Activated CD4-positive, alpha-beta T cell treated with anti-CD3 and anti-CD28 coated beads for 4 hours (primary cell): ENCODE measurements around the gene TMEM87B.
"Not testable (repeated sequence)": the region's sequence is repeated elsewhere in the genome, so short reads cannot be mapped to it uniquely, and the experiment has no call there.

Experiments
- DNase-seq, 2 donors: peaks; one replicate each; pipeline ENCODE4 v3.0.0-alpha.2; 2020

The TMEM87B gene

DNA sequence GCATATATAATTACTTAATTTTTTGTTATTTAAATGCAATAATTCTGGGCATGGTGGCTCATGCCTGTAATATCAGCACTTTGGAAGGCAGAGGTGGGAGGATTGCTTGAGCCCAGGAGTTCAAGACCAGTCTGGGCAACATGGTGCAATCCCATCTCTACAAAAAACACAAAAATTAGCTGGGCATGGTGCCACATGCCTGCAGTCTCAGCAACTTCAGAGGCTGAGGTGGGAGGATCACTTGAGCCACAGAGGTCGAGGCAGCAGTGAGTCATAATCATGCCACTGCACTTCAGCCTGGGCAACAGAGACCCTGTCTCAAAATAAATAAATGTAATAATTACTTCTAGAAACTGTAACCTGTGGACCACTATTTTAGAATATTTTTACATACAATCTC is 21.5 kb upstream of the TMEM87B start:
- no peak for DNase-seq

DNA sequence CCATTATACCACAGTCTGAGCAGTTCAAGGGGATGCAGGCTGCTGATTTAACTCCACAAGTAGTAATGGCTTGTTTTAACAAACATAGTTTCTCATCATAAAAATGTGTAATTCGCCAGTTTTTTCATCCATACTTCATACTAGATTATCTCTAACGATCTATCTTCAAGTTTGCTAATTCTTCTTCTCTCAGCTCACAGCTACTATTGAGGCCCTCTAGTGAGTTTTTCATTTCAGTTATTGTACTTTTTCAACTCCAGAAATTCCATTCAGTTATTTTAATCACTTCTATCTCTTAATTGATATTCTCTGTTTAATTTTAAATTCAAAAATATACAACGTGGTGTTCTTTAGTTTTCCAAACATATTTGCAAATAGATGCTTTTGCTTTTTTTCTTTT is 20.1 kb upstream of the TMEM87B start:
- DNase-seq: no peak

GRCh38 chr2:112035786-112036185 is 19.3 kb upstream of the TMEM87B start:
- no peak for DNase-seq

DNA sequence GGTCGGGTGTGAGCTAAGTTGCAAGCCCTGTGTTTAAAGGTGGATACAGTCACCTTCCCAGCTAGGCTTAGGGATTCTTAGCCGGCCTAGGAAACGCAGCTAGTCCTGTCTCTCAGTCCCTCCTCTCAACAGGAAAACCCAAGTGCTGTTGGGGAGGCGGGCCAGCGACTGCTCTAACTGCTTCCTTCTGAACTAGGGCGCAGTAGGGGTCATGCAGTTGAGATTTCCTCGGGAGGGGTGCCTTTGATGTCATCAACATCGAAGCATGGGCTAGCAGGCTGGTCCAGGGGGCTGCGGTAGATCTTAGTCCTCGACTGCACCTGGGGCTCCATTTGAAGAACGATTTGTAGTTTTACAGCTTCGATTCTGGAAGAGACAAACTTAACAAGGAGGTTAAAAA is 15.5 kb upstream of the TMEM87B start:
- not testable (repeated sequence) for DNase-seq

DNA sequence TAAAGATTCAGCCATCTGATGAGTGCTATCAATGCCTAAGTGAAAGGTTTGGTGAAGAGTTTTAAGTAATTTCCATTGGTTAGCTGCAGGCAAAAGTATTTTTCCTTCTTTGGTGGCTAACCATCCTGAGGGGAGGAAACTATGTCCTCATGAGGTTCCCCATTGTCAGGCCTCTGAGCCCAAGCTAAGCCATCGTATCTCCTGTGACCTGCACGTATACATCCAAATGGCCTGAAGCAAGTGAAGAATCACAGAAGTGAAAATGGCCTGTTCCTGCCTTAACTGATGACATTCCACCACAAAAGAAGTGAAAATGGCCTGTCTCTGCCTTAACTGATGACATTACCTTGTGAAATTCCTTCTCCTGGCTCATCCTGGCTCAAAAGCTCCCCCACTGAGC is 15.0 kb upstream of the TMEM87B start:
- not testable (repeated sequence) for DNase-seq

- not testable (repeated sequence) for DNase-seq
These were observed 13.6 kb upstream of the TMEM87B start for GRCh38 chr2:112041460-112041859.

GRCh38 chr2:112045446-112046014 is 9.5 kb upstream of the TMEM87B start:
- no peak for DNase-seq

DNA sequence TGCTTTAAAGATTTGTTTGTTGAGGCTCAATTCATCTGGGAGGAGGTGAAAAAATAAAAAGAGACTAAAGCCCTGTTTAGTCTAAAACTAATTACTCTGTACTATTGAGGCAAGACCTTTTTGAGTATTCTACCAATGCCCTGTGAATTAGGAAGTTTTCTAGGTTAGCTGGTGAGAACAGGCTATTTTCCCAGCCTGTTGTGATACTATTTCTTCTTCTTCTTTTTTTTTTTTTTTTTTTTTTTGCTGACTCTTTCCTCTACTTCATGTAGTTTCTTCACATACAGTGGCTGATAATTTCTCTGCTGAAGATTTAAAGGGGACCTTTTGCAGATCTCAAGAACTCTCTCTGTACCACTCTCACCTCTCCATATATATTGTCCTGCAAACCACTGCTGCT is 8.8 kb upstream of the TMEM87B start:
- DNase-seq: no peak

GRCh38 chr2:112047537-112048235 is 7.4 kb upstream of the TMEM87B start:
- DNase-seq: no peak

GRCh38 chr2:112048236-112048592 is 6.9 kb upstream of the TMEM87B start:
- no peak for DNase-seq

DNA sequence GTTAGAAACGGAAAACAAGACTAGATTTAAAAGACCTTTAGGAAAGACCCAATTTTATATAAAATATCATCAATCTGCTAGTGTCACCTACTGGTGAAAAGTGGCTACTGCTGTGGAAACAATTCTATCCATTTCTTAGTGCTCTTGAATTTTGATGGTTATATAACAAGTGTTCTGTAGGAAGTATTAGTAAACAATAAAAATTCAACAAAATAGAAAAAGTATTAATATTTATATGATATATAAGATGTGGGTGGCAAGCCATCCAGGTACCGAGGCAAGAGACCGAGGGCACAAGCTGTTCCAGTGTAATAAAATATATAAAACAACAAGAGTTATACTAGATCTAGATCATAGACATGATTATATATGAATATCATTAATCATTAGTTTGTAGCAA is 6.2 kb upstream of the TMEM87B start:
- DNase-seq: peak in 1 of 2 donors; percentile 46

DNA sequence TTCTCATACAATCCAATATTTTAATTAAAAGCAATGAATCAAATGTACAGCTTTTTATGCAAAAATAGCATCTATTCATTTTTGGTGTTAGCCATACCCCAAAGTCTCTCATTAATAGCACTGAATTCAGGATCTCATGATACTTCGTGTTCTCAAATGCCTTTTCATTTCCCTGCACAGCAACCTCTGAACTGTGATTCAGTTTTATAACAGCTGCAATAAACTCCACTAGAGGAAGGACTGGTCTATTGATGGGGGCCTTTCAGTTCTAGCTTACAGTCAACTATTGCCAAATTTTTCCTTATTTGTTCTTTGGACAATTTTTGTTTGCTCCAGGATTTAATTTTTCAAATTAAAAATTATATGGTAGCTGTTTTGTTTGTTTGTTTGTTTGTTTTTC is 4.8 kb upstream of the TMEM87B start:
- DNase-seq: no peak

DNA sequence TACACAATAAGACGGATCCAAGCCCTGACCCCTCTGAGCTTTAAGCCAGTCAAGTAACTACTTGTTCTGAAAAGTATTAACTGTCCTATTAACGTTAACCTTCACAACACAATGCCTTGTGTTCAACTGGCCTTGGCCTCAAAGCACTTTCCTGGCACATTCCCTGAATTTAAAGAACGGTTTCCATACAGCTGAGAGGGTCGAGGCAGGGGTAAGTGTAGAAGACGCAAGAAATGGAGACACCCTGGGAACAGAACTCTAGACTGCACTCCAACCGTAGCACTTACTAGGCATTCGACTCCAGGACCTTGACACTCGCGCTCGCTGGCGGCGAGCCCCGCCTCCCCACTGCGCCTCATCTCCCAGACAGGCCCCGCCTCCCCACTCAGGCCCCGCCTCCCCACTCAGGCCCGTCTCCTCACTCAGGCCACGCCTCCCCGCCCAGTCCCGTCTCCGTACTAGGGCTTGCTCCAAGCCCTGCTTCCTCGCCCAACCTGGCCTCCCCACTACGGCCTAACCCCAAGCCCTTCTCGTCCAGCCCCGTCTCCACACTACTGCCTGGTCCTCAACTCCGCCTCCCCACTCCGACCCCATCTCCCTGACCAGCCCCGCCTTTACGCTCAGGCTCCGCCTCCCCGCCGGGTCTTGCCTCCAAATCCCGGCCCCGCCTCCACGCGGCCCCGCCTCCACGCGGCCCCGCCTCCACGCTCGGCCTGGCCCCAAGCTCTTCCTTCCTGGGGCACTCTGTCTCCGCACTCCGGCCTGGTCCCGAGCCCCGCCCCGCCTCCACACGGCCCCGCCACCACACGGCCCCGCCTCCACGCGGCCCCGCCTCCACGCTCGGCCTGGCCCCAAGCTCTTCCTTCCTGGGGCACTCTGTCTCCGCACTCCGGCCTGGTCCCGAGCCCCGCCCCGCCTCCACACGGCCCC is 887 bp upstream of the TMEM87B start:
- DNase-seq: peak; percentile 98

- DNase-seq: peak; percentile 20 to 22
These were observed 909 bp downstream of the TMEM87B start for GRCh38 chr2:112055730-112056625.

DNA sequence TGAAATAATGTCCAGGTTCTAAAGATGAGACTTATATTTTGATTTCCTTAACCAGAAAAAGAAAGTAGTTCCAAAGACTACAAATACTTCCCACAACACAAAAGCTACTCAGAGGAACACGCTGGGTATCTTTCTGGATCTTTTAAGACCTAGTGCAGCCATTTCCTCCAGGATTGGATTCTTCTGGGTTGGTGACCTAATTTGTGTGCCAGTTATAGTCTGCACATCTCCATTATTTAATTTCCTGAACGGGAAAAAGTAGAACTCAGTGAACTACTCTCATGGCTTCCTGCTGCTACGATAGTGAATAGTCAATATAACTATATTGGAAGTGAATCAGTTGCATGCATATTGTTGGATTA is 1.5 kb downstream of the TMEM87B start:
- DNase-seq: no peak

- no peak for DNase-seq
These were observed 4.6 kb downstream of the TMEM87B start for GRCh38 chr2:112059671-112060070.

- no peak for DNase-seq
These were observed 6.2 kb downstream of the TMEM87B start for GRCh38 chr2:112061299-112061698.

GRCh38 chr2:112061840-112062239 is 6.8 kb downstream of the TMEM87B start:
- DNase-seq: no peak

GRCh38 chr2:112062894-112063293 is 7.8 kb downstream of the TMEM87B start:
- no peak for DNase-seq

DNA sequence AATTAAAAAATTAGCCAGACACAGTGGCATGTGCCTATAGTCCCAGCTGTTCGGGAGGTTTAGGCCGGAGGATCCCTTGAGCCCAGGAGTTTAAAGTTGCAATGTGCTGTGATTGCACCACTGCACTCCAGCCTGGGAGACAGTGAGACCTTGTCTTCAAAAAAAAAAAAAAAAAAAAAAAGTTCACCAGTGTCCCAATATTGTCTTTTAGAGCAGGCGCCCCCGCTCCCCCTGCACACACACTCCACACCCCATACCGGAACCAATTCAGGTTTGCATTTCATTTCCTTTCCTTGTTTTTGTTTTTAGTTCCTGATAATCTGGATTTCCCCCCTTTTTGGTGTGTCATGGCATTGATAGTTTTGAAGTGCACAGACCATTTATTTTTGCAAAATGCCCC is 10.4 kb downstream of the TMEM87B start:
- no peak for DNase-seq

GRCh38 chr2:112065966-112066365 is 10.9 kb downstream of the TMEM87B start:
- no peak for DNase-seq

DNA sequence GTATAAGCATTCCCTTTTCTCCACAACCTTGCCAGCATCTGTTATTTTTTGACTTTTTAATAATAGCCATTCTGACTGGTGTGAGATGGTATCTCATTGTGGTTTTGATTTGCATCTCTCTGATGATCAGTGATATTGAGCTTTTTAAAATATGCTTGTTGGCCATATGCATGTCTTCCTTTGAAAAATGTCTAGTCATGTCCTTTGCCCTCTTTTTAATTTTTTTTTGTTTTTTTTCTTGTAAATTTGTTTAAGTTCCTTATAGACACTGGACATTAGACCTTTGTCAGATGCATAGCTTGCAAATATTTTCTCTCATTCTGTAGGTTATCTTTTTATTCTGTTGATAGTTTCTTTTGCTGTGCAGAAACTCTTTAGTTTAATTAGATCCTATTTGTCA is 14.7 kb downstream of the TMEM87B start:
- DNase-seq: not testable (repeated sequence)

GRCh38 chr2:112073875-112074274 is 18.8 kb downstream of the TMEM87B start:
- DNase-seq: no peak
